ENCODE measurements around the gene ZNF80. TPM values are rescaled to one million over a fixed set of nuclear protein-coding genes. Genes with fewer than 3 reads are reported as not detected.
"Not testable (repeated sequence)": the region's sequence is repeated elsewhere in the genome, so short reads cannot be mapped to it uniquely, and the experiment has no call there.

Gene ZNF80
- total RNA-seq (0.28 TPM), polyA plus RNA-seq (ENCODE audit: insufficient read depth, low read depth, low replicate concordance) (not detected)
- long read RNA-seq, donor 1, partial matches to known transcripts = 0 of 1 reads
- long read RNA-seq, donor 1, other reads (novel, unspliced or antisense) = 0 of 1 reads
- long read RNA-seq, donor 2 = 0 reads
- long read RNA-seq, donor 3 = 0 reads
- long read RNA-seq, donor 4 = 0 reads
- long read RNA-seq, donor 5 = 0 reads
- long read RNA-seq, donor 6 = 0 reads
- long read RNA-seq, donor 7 = 0 reads
- long read RNA-seq, donor 8 = 0 reads
- long read RNA-seq, donor 9 = 0 reads
- long read RNA-seq, donor 10 = 0 reads

GRCh38 chr3:114237478-114237877, at the start of gene ZNF80:
TSS of gene ZNF80 (minus strand) at chr3:114237578. CDS start at chr3:114237074, 504 bp downstream.
- FAIRE-seq; H3K9ac ChIP-seq (ENCODE audit: low read length in 3 of 3); H3K36me3 ChIP-seq (ENCODE audit: control insufficient read depth in 2 of 3, insufficient read depth in 3 of 3, low read length in 3 of 3); DNase-seq; H3K4me1 ChIP-seq (ENCODE audit: control insufficient read depth in 2 of 3, insufficient read depth in 2 of 3, low read depth in 1 of 3, low read length in 3 of 3); H3K27ac ChIP-seq (ENCODE audit: low read depth in 2 of 2, low read length in 2 of 2); H3K27me3 ChIP-seq (ENCODE audit: control insufficient read depth, insufficient read depth, low read length); H3K4me3 ChIP-seq (ENCODE audit: low read length in 3 of 3); intact Hi-C loops (cut with DNase I); H3K9me3 ChIP-seq (ENCODE audit: control insufficient read depth in 2 of 3, insufficient read depth in 1 of 3, low read length in 3 of 3): not testable (repeated sequence)

GRCh38 chr3:114286266-114286665, 48.9 kb upstream of the ZNF80 start:
- Histone ChIP-seq H3K36me3 (ENCODE audit: control insufficient read depth in 2 of 3, insufficient read depth in 3 of 3, low read length in 3 of 3) (no peaks in the 10 kb centered on the region), H3K9ac (ENCODE audit: low read length in 3 of 3) (no peak overlapping the region), H3K27ac (ENCODE audit: low read depth in 2 of 2, low read length in 2 of 2) (no peak overlapping the region), H3K4me3 (ENCODE audit: low read length in 3 of 3) (no peak overlapping the region), H3K27me3 (ENCODE audit: control insufficient read depth, insufficient read depth, low read length) (no peaks in the 10 kb centered on the region), H3K4me1 (ENCODE audit: control insufficient read depth in 2 of 3, insufficient read depth in 2 of 3, low read depth in 1 of 3, low read length in 3 of 3) (no peaks in the 10 kb centered on the region), H3K9me3 (ENCODE audit: control insufficient read depth in 2 of 3, insufficient read depth in 1 of 3, low read length in 3 of 3) (no peaks in the 10 kb centered on the region)
- FAIRE-seq (no peak), DNase-seq (no peak)
- intact Hi-C loops (cut with DNase I) = no loop called here
- no peak for TF ChIP-seq CTCF (IDR thresholded peaks at IDR 0.05; ENCODE audit: borderline replicate concordance, extremely low read depth, insufficient read depth)

GRCh38 chr3:114285648-114286230, 48.4 kb upstream of the ZNF80 start:
- Histone ChIP-seq H3K4me1 (ENCODE audit: control insufficient read depth in 2 of 3, insufficient read depth in 2 of 3, low read depth in 1 of 3, low read length in 3 of 3) (no peaks in the 10 kb centered on the region), H3K27ac (ENCODE audit: low read depth in 2 of 2, low read length in 2 of 2) (no peak overlapping the region), H3K9ac (ENCODE audit: low read length in 3 of 3) (no peak overlapping the region), H3K27me3 (ENCODE audit: control insufficient read depth, insufficient read depth, low read length) (no peaks in the 10 kb centered on the region), H3K36me3 (ENCODE audit: control insufficient read depth in 2 of 3, insufficient read depth in 3 of 3, low read length in 3 of 3) (no peaks in the 10 kb centered on the region), H3K4me3 (ENCODE audit: low read length in 3 of 3) (no peak overlapping the region), H3K9me3 (ENCODE audit: control insufficient read depth in 2 of 3, insufficient read depth in 1 of 3, low read length in 3 of 3) (no peaks in the 10 kb centered on the region)
- intact Hi-C loops (cut with DNase I) = no loop called here
- TF ChIP-seq CTCF (IDR thresholded peaks at IDR 0.05; ENCODE audit: borderline replicate concordance, extremely low read depth, insufficient read depth) = no peak
- no peak for DNase-seq
- no peak for FAIRE-seq

GRCh38 chr3:114284644-114285043, 47.3 kb upstream of the ZNF80 start:
- Histone ChIP-seq H3K9me3 (ENCODE audit: control insufficient read depth in 2 of 3, insufficient read depth in 1 of 3, low read length in 3 of 3) (no peaks in the 10 kb centered on the region), H3K4me3 (ENCODE audit: low read length in 3 of 3) (no peak overlapping the region), H3K36me3 (ENCODE audit: control insufficient read depth in 2 of 3, insufficient read depth in 3 of 3, low read length in 3 of 3) (no peaks in the 10 kb centered on the region), H3K4me1 (ENCODE audit: control insufficient read depth in 2 of 3, insufficient read depth in 2 of 3, low read depth in 1 of 3, low read length in 3 of 3) (no peaks in the 10 kb centered on the region), H3K27ac (ENCODE audit: low read depth in 2 of 2, low read length in 2 of 2) (no peak overlapping the region), H3K9ac (ENCODE audit: low read length in 3 of 3) (no peak overlapping the region), H3K27me3 (ENCODE audit: control insufficient read depth, insufficient read depth, low read length) (no peaks in the 10 kb centered on the region)
- intact Hi-C loops (cut with DNase I) = no loop called here
- no peak for TF ChIP-seq CTCF (IDR thresholded peaks at IDR 0.05; ENCODE audit: borderline replicate concordance, extremely low read depth, insufficient read depth)
- no peak for FAIRE-seq
- no peak for DNase-seq

- H3K27me3 ChIP-seq (ENCODE audit: control insufficient read depth, insufficient read depth, low read length); DNase-seq; H3K9ac ChIP-seq (ENCODE audit: low read length in 3 of 3); intact Hi-C loops (cut with DNase I); H3K4me1 ChIP-seq (ENCODE audit: control insufficient read depth in 2 of 3, insufficient read depth in 2 of 3, low read depth in 1 of 3, low read length in 3 of 3); H3K27ac ChIP-seq (ENCODE audit: low read depth in 2 of 2, low read length in 2 of 2); FAIRE-seq; H3K9me3 ChIP-seq (ENCODE audit: control insufficient read depth in 2 of 3, insufficient read depth in 1 of 3, low read length in 3 of 3); H3K4me3 ChIP-seq (ENCODE audit: low read length in 3 of 3); H3K36me3 ChIP-seq (ENCODE audit: control insufficient read depth in 2 of 3, insufficient read depth in 3 of 3, low read length in 3 of 3): not testable (repeated sequence)
These were observed 39.5 kb upstream of the ZNF80 start for GRCh38 chr3:114276856-114277255.

Measured in kidney (tissue), 22 donors.